NCI-H2081 treated with DMSO at 0.1 percent for 48 hours (cell line): ENCODE measurements around the gene PROM1.

Experiments used
- DNase-seq: peaks from one replicate; lab custom pipeline; 2025; lab: John Stamatoyannopoulos, UW

The PROM1 gene

DNA sequence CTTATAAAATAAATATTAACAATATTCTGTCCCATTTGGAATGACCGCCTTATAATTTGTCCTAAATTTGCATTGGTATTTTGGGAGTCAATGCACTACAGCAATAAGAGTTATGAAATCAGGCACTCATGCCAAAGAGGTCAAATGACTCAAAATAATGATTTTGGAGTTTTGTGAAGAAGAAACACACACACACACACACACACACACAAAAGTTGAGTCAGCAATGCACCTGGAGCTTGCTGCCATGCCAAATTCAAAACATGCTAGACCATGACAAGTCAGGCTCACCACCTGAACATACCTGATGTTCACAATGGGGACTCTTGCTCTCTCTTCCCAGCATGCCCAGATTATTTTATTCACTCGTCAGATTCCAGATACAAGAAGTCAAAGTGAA, 56.7 kb downstream of the PROM1 start:
- DNase-seq, result no peak

DNA sequence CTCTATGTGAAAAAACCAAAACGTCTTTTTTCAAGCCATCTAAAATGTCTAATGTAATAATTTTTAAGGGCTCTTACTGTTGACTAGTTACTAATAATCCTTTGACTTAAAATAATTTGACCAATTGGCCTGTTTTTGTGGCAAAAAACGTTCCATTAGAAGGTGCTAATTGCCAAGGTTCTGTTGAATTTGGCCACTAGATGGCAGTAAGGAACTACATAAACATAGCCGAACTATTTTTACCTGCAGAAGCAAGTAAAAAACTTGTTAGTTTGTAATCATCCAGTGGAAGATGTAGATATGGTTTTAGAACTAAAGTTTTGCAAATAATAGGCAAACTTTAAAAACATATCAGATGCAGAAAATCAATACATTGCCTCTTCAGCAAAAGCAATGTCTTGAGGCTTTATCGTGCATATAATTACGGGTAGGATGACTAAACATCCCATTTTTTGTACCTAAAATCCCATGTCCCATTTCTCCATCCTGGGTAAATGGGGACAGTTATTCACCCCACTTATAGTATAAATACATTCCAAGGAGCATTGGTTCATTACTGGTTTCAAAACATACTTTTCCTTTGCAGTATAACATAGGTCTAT, 57.6 kb downstream of the PROM1 start:
- no peak for DNase-seq

DNA sequence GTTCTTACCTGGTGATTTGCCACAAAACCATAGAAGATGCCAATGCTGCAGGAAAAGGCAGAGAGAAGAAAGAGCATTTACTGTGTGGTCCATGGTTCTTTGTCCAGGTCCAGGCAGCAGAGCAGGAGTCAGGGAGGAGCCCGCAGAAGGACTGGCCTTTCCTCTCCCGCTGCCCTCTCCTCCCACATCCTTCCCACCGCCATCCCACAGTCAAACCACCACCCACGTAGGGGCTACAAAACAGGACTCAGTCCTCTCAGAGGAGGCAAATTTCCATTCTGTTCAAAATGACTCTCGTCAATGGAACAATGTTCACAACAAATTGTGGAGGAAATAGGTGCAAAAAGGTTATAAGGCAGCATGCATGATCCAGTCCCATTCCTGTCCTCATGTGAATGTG, 58.6 kb downstream of the PROM1 start:
- DNase-seq, result no peak

DNA sequence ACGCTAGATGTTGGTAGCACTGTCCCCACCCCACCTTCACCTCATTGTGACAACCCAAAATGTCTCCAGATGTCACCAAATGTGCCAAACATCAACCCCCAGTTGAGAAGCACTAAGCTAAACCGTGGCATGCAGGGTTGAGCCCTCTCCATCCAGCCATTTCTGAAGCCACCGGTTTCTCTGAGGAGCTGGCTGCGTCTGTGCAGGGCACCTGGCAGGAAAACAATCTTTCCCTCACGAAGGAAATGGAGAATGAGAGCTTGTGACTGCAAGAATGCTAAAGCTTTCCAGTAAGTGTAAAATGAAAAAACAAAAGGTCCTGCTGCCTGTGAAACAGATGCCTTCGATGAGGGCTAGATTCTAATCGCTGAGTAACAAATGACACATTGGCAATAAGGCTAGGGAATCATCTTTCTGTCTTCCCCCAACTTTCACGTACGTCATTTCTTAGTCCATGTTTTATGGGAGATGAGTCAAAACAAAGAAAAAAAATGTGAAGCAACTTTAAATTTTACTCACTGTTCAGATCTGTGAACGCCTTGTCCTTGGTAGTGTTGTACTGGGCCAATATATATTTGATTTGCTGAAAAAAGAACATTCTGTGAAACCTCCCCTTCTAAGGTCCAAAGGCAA, 59.9 kb downstream of the PROM1 start:
- no peak for DNase-seq

DNA sequence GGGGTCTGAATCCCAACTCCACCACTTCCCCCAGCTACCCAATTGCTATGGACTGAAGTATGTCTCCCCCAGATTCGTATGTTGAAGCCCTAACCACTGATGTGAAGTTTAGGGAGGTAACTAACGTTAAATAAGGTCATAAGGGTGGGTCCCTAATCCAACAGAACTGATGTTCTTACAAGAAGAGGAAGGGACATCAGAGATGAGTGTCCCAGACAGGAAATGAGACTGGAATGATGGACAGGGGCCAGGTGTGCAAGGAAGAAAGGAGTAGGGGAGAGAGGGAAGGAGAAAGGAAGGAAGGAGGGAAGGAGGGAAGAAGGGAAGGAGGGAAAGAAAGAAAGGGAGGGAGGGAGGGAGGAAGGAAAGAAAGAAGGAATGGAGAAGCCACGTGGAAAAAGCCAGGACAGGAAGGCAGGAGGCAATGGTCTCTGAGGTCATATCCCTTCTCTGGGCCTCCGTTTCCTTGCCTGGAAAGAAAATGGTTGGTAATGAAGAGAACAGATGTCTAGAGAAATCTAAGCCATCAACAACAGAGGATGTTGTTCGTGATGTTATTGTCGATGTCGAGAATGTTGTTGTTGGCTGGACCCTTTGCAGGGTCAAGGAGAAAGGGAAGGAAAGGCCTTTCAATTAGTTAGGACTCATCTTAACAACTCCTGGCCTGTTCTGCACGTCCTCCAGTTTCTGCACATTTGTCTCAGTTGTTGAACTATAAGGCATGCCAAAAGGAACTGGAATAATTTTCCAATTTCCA, 61.8 kb downstream of the PROM1 start:
- no peak for DNase-seq

DNA sequence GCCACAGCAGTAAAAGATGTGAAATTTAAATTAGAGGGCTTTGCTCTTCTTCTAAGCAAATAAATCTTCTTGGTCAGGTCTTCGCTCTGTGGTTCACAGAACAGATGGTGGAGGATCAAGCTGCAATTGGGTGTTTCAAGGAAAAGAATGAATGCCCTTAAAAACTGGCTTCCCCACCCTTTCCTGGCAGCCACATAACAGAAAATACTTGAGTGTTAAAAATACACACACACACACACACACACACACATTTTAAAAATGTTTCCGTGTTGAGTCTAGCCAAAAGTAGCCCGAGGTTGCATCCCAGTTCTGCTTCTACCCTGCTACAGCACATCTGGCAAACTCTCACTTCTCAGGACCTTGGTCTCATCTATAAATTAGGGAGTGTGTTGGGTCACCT, 64.2 kb downstream of the PROM1 start:
- DNase-seq, result no peak

DNA sequence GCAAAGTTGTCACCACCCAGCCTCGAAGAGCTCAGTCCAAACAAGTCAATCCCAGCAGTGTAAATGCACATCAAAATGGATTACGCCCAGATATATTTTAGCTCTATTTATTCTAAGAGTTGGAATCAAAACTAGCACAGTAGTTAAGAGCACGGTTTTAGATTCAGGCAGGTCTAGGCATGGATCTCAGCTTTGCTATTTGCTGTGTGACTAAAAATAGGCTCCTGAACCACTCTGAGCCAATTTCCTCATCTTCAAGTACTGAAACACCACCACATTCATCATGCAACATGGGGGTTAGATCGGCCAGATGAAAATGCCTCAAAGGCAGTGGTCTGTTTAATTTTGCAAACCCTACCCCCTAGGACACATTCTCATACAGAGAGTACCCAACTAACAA, 65.0 kb downstream of the PROM1 start:
- no peak for DNase-seq

DNA sequence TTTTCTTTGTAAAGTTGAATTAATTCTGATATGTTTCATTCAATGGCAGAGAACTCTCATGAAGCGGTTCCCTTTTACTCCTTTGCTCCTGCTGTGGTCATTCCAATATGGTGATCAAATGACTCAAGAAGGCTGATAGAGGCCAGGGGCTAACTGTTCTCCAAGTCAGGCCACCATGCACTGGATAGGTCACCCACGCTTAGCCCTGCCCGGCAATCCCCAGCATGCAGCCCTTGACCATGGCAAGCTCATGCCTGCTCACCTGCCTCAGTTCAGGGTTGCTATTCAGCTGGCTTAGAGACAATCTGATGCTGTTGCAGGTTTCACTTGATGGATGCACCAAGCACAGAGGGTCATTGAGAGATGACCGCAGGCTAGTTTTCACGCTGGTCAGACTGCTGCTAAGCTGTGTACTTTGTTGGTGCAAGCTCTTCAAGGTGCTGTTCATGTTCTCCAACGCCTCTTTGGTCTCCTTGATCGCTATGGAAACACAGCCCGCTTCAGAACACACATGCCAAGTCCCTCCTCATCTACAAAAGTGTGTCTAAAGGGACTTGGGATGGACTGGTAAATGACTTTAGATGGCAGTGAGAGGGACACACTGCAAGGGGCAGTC, 65.7 kb downstream of the PROM1 start:
- DNase-seq, result no peak

DNA sequence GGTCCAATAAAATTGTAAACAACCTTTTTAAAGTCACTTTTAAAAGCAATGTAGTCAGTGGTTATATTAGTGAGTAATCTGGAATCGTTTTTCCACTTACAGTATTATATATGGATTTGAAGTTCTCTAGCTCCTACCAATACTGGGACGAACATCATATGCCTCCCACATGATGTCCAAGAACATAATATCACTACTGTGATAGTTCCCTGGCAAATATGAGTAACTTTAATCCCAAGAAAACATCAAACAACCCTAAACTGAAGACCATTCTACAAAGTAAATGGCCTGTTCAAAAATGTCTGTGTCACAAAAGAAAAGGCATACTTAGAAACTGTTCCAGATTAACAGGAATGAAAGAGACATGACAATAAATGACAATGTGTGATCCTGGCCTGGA, 67.3 kb downstream of the PROM1 start:
- no peak for DNase-seq

DNA sequence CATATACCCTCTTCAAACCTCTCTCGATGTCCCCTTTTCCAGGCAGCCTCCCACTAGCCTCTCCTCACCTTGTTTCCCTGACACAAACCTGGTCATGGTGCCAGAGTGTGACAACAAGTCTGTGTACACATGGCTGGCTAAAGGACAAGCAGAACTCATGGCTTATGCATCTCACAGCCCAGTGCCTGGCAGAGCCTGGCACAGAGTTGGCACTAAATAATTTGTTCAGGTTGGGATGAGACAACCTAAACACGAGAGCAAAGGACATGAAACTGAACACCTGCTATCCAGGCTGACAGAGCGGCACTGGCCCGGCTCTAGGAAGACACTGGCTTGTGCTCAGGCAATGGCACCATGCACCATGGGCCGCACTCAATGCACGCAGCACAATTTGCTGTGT, 72.7 kb downstream of the PROM1 start:
- no peak for DNase-seq

DNA sequence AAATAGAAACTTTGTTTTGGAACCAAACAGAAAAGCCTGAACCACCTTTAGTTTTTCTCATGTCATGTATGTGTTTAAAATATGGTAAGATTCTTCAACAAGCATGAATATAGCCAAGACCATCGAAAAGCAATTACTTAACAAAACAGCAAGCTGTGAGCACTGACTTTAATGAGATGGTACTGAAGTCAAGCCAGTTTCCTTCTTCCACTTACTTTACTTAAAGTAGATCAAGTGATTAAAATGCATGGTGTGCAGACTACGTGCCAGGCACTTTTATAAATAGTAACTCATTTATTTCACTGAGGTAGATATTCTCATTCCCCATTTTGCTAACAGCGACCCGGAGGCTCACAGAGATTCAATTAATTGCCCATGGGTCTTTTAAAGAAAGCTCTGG, 74.7 kb downstream of the PROM1 start:
- no peak for DNase-seq

DNA sequence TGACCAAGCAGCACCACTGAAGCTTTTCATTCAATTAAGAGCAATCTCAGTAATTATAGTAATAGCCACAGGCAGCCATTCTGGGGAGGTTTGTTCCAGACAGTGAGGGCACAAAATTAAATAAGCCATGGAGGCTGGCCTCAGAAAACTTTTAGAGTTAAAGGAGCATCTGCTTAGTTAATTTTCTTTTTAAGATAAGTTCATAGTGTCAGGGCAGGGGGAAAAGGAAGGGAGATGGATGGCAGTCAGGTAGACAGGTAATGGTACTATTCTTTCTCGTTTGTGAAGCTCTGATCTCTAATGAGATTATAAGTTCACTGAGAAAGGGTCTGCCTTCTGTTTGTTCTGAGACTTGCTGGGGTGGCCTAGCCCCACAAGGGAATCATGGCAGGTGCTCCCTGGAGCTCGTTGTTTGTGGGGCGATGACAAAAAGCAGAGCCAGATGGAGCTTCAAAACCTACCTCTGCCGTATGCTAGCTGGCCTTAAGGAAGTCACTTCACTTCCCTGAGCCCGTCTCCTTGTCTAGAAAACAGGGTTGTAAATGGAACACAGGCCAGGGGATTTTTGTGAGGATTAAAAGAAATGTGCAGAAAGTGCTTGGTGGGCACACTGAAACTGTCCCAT, 76.2 kb downstream of the PROM1 start:
- DNase-seq, result no peak

DNA sequence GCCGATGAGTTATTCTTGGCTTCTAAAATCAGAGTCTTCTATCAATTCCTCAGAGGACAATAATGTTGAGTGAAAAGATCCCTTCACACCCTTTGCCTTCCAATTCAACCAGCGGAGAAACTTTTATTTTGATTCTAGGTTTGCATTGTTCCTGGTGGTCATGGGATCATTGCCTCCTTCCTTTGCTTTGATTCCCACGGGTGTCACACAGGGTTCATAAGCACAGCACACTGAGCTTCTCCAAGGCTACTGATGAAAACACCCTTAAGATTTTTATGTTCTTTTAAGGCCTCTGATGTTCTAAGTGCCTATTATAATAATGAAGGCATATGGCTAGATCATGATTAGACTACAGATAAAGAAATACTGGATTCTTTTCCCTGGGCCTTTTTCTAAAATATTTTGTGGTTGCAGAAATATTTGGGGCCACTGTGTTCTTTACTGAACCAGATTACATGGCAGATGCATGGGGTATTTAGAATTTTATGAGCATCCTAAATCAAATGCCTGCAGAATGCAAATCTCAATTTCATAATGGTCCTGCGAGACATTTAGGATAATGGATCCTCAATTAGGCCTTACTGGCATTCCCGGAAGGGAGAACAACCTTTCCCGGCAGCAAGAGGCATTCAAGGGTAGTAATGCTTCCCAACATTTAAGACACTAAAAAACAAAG, 76.9 kb downstream of the PROM1 start:
- DNase-seq, result no peak

DNA sequence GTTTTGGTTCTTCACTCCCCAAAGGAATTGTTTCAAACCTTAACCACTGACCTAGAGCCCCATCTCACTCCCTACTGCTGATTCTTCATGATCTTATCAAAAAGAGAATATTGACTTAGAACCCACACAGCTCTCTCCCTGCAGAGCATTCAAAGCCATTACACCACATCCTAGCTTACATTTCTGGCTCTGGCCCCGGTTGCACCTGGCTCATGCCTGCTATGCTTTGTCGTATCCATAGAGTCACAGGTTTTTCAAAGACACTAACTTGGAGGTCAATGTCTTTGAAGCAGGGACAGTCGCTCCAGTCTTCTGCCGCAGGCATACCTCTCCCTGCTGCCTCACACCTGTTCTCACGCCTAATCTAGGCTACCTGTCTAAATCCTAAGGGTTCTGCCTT, 78.1 kb downstream of the PROM1 start:
- DNase-seq, result no peak

DNA sequence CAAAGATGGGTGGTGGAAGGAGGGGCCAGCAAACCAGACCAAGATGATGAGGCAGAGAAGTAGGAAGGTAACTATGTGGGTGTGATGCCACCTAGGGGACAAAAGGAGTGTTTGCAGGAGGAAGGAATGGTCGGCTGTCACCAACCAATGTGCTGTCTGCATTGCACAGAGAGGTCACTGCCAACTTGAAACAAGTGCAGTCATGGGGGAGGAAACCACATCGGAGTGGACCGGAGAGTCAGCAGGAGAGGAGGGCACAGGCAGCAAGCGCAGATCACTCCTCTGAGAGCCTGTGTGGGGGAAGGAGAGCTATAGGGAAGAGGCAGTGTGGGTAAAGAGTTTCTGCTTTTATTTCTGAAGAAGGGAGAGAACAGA, 82.4 kb downstream of the PROM1 start:
- DNase-seq, result peak; percentile 17

DNA sequence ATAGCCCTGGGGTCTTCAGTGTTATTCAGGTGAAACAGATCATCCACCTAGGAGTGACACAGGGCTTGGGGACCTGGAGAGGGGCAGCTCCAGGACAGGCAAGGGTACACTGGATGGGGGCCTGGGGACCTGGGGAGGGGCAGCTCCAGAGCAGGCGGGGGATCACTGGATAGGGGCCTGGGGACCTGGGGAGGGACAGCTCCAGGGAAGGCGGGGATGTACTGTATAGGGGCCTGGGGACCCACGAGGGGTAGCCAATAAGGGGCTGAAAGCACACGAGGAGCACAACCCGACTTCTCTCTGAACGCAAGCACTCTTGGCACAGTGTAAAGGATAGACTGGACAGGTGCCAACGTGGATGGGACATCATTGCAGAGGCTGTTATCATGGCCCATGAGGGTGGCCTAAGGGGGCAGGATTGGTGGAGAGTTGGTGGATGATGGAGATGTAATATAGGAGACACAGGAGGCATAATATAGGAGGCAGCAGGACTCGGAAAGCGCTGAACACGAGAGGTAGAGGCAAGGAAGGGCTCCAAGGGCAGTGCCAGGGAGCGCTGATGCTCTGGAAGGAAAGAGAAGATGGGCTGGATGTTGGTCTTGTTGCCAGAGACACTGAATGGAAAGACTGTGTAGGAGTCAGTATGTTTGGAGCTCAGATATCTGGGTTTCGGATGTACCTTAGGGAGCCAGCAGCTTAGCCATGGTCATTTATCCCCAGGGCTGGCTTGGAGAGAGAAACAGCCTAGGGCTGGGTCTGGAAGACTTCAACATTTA, 82.9 kb downstream of the PROM1 start:
- DNase-seq, result no peak

DNA sequence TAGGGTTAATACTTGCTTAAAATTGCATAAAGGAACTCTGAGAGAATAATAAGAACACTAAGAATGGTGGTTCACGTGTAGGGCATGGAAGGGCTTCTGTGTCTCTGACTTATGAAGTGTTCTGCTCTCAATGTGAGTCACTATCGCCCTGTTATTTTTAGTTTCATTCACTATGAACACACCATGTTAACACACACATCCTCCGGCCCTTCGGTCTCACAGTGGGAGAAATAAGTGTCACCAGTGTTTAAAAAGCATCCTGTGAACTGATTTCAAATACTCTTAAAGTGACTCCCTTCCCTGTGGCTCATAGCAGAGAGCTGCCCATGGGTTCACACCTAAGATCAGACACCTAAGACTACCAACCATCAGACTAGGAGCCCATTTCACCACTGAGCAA, 87.0 kb downstream of the PROM1 start:
- no peak for DNase-seq

DNA sequence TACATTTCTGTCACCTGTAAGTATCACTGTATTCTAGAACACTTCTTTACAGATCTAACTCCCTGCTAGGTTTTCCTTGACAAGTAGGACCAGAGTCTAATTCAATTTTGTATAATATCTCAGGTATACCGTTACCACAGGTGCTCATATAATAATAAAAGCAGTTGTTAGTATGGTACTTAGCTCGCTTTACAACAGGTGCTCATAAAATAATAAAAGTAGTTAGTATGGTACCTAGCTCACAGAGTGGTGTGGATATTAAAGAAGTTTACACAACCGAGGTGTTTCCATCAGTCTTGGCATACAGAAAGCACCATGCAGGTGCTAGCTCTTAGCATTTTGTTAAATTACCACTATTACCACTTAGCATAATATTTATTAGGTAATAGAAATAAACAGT, 88.0 kb downstream of the PROM1 start:
- no peak for DNase-seq

DNA sequence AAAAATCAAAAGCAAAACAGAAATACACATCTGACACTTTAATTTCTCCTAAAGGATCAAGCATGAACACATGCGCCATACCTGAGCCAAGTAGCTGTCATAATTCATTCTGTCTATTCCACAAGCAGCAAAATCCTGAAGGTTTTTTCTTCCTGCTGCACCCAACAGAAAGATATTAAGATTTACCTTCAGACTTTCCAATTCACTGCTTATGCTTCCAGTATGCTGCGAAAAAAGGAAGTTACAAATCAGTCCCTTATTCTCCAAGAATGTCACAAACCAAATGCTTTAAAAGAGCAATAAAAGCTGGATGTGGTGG, 91.7 kb downstream of the PROM1 start:
- no peak for DNase-seq

DNA sequence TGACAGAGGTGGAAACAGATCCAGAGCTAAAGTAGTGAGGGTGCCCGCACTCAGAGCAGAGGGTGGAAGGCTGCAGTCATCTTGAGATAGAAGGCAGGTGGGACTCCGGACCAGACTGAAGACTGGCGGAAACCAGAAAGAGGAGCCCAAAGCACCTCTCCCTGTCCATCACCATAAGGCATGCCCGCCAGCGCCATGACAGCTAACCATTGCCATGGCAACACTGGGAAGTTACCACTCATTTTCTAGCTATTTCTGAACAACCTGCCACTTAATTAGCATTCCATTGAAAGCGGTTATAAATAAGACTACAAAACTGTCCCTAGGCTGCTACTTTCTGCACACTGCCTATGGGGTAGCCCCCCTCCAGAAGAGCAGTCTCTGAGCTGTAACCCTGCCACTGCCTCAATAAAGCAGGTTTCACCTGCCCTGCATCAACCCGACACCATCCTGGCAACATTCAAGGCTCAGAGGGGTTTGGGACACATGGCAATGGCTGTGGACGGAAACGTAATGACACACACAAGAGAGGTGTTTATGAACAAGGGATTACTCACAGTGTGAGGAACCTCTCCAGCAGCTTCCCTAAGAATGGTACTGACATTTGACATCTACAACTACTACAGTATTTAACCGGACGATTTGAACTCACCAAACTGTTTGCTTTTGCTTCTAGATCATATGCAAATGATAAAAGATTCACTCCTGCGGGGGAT, 93.1 kb downstream of the PROM1 start:
- DNase-seq, result no peak

DNA sequence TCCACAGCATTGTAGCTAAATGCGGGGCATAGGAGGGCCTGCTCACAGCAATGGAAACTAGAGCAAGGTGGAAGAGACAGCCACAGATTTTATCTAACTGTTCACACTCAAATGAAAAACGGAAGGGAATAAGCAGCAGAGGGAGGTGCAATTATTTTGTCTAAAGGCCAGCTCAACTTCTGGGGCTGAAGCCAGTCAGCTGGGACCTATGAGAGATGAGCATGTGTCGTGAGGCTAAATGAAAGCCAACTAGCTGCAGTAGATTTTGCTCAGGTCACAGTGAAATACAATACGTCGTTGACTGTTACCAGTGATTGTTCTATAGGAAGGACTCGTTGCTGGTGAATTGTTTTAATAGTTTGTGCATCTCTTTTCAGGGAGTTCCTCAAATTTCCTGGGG, 94.4 kb downstream of the PROM1 start:
- no peak for DNase-seq
